Astrocyte (in vitro differentiated cells and primary cell): ENCODE results near the gene ANKRD63. TPM values are rescaled to one million over a fixed set of nuclear protein-coding genes. Genes with fewer than 3 reads are reported as not detected.

ENCODE experiments used
- DNase-seq: peaks from one replicate; pipeline ENCODE4 v3.0.0-alpha.2; 2010; ENCODE audit warnings: low read depth
- FAIRE-seq: peaks from 2 replicates; lab custom pipeline; 2011; peaks lifted over from hg19 to GRCh38; lab: Jason Lieb, UNC
- H2AFZ ChIP-seq: 2 replicates; pipeline ENCODE4 v1.6.0; 2012; ENCODE audit warnings: low read depth, low read length, inconsistent platforms
- H3K27ac ChIP-seq: 2 replicates; pipeline ENCODE4 v1.5.1; 2011; ENCODE audit warnings: low read depth, low read length, inconsistent platforms
- H3K27me3 ChIP-seq: 2 replicates; pipeline ENCODE4 v1.6.0; 2011; ENCODE audit warnings: low read length, inconsistent platforms; ENCODE audit not compliant: insufficient read depth
- H3K36me3 ChIP-seq: 2 replicates; pipeline ENCODE4 v1.5.1; 2011; ENCODE audit warnings: low read length, inconsistent platforms; ENCODE audit not compliant: insufficient read depth
- H3K4me1 ChIP-seq: 2 replicates; pipeline ENCODE4 v1.5.1; 2011; ENCODE audit warnings: low read length, inconsistent platforms; ENCODE audit not compliant: insufficient read depth
- H3K4me2 ChIP-seq: 2 replicates; pipeline ENCODE4 v1.6.0; 2012; ENCODE audit warnings: low read length, inconsistent platforms
- H3K4me3 ChIP-seq: 2 replicates; pipeline ENCODE4 v1.5.1; 2011; ENCODE audit warnings: low read depth, mild to moderate bottlenecking, low read length, inconsistent platforms; ENCODE audit not compliant: insufficient read depth
- H3K79me2 ChIP-seq: 2 replicates; pipeline ENCODE4 v1.6.0; 2012; ENCODE audit warnings: mild to moderate bottlenecking, low read length, inconsistent platforms; ENCODE audit not compliant: insufficient read depth
- H3K9ac ChIP-seq: 2 replicates; pipeline ENCODE4 v1.6.0; 2012; ENCODE audit warnings: mild to moderate bottlenecking, low read length, inconsistent platforms
- H3K9me3 ChIP-seq: 2 replicates; pipeline ENCODE4 v1.5.1; 2012; ENCODE audit warnings: low read depth, mild to moderate bottlenecking, low read length, inconsistent platforms; ENCODE audit not compliant: insufficient read depth
- H4K20me1 ChIP-seq: 2 replicates; pipeline ENCODE4 v1.6.0; 2012; ENCODE audit warnings: low read length, inconsistent platforms; ENCODE audit not compliant: insufficient read depth
- H3K27ac Mint-ChIP-seq: one replicate; pipeline ENCODE4 v1.8.0; 2021; ENCODE audit warnings: mild to moderate bottlenecking, mixed read lengths; ENCODE audit not compliant: unreplicated experiment
- H3K27me3 Mint-ChIP-seq: one replicate; pipeline ENCODE4 v1.8.0; 2021; ENCODE audit warnings: low read depth, mixed read lengths; ENCODE audit not compliant: unreplicated experiment
- H3K36me3 Mint-ChIP-seq: one replicate; pipeline ENCODE4 v1.8.0; 2021; ENCODE audit warnings: low read depth, mixed read lengths; ENCODE audit not compliant: unreplicated experiment
- H3K4me1 Mint-ChIP-seq: one replicate; pipeline ENCODE4 v1.8.0; 2021; ENCODE audit warnings: low read depth, mixed read lengths; ENCODE audit not compliant: unreplicated experiment
- H3K4me3 Mint-ChIP-seq: one replicate; pipeline ENCODE4 v1.8.0; 2021; ENCODE audit warnings: mild to moderate bottlenecking, moderate library complexity, mixed read lengths; ENCODE audit not compliant: unreplicated experiment
- H3K9me3 Mint-ChIP-seq: one replicate; pipeline ENCODE4 v1.8.0; 2021; ENCODE audit warnings: mild to moderate bottlenecking, mixed read lengths; ENCODE audit not compliant: unreplicated experiment
- EZH2 ChIP-seq: IDR thresholded peaks from 2 replicates; pipeline ENCODE4 v1.6.1; 2012; ENCODE audit warnings: mild to moderate bottlenecking, low read length, inconsistent platforms; ENCODE audit not compliant: insufficient read depth
- total RNA-seq: library from RNA; stranded (reverse); gene quantifications from 2 replicates; pipeline ENCODE4 v1.2.1, GENCODE V29; 2021
- TF ChIP-seq, protein P1 (sequence below): IDR thresholded peaks from 2 replicates; pipeline ENCODE4 v1.5.1; 2011; ENCODE audit warnings: low read depth, mild to moderate bottlenecking, inconsistent platforms, low read length, moderate library complexity; ENCODE audit not compliant: insufficient read depth

ANKRD63 gene
- total RNA-seq, 1 donor from 2014 or later, result not detected

DNA sequence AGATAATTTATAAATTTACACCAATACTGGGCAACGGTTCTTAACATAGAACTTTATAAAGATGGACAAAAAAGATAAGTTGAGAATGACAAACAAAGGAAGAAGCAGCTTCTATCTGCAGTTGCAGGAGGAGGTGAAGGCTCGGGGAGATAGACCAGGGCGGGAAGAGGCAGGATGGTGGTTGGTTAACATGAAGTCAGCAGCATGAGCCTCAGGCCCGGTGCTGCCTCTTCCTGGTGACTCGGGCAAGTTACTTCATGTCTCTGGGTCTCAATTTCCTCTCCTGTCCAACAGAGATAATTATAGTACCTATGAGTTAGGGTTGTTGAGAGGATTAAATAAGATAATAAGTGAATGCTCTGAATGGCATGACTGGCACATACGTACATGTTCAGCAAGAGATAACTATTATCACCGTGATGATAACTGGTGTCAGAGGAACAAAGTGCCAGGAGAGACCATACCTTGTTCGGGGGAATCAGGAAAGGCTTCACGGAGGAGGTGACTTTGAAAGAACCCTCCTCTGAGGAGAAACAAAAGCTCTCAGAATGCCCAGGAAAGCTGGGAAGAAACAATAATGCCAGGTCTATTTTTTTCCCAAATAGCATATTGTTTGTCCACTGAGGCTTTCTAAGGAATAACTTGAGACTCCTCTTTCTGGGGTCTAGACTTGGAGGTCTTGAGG, 39.6 kb downstream of the ANKRD63 start:
- H3K27me3 Mint-ChIP-seq, result peaks cover 37% of the 10 kb centered on the region
- H3K27me3 ChIP-seq, result no peaks in the 10 kb centered on the region
- no peaks in the 10 kb centered on the region for H3K9me3 ChIP-seq
- H3K9ac ChIP-seq, result no peak overlapping the region
- H3K4me3 ChIP-seq, result no peak overlapping the region
- H3K4me1 Mint-ChIP-seq, result peaks cover 18% of the 10 kb centered on the region
- DNase-seq (no peak), FAIRE-seq (no peak)
- peaks cover 5% of the 10 kb centered on the region for H4K20me1 ChIP-seq
- no peaks in the 10 kb centered on the region for H3K79me2 ChIP-seq
- no peak overlapping the region for H3K27ac Mint-ChIP-seq
- TF ChIP-seq, protein P1, sequence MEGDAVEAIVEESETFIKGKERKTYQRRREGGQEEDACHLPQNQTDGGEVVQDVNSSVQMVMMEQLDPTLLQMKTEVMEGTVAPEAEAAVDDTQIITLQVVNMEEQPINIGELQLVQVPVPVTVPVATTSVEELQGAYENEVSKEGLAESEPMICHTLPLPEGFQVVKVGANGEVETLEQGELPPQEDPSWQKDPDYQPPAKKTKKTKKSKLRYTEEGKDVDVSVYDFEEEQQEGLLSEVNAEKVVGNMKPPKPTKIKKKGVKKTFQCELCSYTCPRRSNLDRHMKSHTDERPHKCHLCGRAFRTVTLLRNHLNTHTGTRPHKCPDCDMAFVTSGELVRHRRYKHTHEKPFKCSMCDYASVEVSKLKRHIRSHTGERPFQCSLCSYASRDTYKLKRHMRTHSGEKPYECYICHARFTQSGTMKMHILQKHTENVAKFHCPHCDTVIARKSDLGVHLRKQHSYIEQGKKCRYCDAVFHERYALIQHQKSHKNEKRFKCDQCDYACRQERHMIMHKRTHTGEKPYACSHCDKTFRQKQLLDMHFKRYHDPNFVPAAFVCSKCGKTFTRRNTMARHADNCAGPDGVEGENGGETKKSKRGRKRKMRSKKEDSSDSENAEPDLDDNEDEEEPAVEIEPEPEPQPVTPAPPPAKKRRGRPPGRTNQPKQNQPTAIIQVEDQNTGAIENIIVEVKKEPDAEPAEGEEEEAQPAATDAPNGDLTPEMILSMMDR, result no peak
- TF ChIP-seq EZH2, result no peak
- peaks cover 11% of the 10 kb centered on the region for H3K4me1 ChIP-seq
- H3K4me3 Mint-ChIP-seq, result no peak overlapping the region
- peaks cover 1% of the 10 kb centered on the region for H3K9me3 Mint-ChIP-seq
- no peak overlapping the region for H3K27ac ChIP-seq
- peaks cover 3% of the 10 kb centered on the region for H3K36me3 Mint-ChIP-seq
- no peak overlapping the region for H3K4me2 ChIP-seq
- H3K36me3 ChIP-seq, result no peaks in the 10 kb centered on the region
- no peak overlapping the region for H2AFZ ChIP-seq

DNA sequence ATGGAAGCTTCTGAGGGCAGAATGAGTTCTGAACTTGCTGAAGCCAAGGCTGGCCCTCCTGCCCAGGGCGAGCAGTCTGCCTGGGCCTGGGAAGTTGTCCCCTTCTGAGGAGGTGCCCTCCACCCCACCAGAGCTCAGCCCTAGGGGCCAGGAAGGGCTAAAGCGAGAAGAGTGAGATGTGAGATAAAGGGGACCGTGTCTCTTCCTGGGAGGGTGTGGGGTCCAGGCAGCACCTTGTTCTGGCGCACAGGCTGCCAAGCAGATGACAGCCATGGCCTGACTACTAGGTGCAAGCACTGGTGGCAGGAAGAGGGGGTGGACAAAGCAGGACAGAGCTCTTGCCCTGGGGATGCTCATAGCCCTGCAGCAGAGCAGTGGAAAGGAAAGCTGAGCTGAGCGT, 40.3 kb downstream of the ANKRD63 start:
- H3K36me3 Mint-ChIP-seq, result peaks cover 3% of the 10 kb centered on the region
- no peaks in the 10 kb centered on the region for H3K79me2 ChIP-seq

More for the DNA sequence above, 40.3 kb downstream of the ANKRD63 start:
- Histone ChIP-seq H4K20me1 (peaks cover 5% of the 10 kb centered on the region), H3K9me3 (no peaks in the 10 kb centered on the region), H3K36me3 (no peaks in the 10 kb centered on the region), H3K9ac (no peak overlapping the region), H3K27ac (no peak overlapping the region), H2AFZ (no peak overlapping the region), H3K27me3 (peaks cover 3% of the 10 kb centered on the region), H3K4me3 (no peak overlapping the region), H3K4me1 (peaks cover 11% of the 10 kb centered on the region), H3K4me2 (no peak overlapping the region)
- Mint-ChIP-seq H3K27ac (peak overlapping the region; percentile 80), H3K27me3 (peaks cover 43% of the 10 kb centered on the region), H3K4me1 (peaks cover 22% of the 10 kb centered on the region), H3K9me3 (peaks cover 4% of the 10 kb centered on the region), H3K4me3 (no peak overlapping the region)
- DNase-seq (no peak), FAIRE-seq (no peak)
- no peak for TF ChIP-seq EZH2
- TF ChIP-seq, protein P1, result no peak
